ENCODE results near the gene BZW2.
"Not testable (repeated sequence)": the region's sequence is repeated elsewhere in the genome, so short reads cannot be mapped to it uniquely, and the experiment has no call there.

Gene BZW2

GRCh38 chr7:16646472-16647072, 591 bp downstream of the BZW2 start:
- peak in 2 of 4 experiments; percentile 16 to 22 for DNase-seq

- no peak for DNase-seq
These were observed 1.5 kb downstream of the BZW2 start for GRCh38 chr7:16647435-16647960.

- DNase-seq = no peak
These were observed 2.6 kb downstream of the BZW2 start for GRCh38 chr7:16648551-16648950.

DNA sequence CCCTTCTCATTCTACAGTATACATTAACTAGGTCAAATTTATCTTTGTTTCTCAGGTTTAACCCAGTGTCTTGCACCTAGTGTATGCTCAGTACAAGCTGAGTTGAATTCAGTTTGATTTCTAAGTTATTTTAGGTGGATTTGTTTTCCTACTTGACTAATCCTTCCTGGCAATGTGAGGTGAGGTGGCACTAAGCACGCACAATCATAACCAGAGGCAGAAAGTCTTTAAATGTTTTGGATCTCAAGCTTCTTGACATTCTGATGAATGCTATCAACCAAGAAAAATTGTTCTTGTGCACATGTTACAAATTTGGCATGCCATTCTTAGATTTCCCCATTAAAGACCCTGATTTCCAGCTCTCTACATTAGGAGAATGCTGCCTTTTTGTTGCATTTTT, 3.2 kb downstream of the BZW2 start:
- DNase-seq = no peak

DNA sequence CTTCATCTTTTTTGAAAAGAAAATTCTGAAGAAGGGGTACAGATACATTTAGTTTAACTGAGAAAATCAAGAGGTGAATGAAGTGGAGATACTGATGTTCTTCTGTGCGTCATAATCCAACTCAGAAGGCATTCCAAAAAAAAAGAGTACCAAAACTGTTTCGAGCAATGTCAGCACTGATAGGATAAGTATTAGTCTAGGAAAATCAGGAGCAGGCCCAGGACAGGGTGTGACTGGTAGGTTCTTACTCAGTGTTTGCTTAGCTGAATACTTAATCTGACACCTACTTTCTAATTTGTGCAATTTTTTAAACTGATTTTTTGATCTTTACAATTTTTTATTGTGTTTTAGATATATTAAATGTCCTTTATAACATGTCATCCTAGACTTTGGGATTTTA, 4.3 kb downstream of the BZW2 start:
- no peak for DNase-seq

DNA sequence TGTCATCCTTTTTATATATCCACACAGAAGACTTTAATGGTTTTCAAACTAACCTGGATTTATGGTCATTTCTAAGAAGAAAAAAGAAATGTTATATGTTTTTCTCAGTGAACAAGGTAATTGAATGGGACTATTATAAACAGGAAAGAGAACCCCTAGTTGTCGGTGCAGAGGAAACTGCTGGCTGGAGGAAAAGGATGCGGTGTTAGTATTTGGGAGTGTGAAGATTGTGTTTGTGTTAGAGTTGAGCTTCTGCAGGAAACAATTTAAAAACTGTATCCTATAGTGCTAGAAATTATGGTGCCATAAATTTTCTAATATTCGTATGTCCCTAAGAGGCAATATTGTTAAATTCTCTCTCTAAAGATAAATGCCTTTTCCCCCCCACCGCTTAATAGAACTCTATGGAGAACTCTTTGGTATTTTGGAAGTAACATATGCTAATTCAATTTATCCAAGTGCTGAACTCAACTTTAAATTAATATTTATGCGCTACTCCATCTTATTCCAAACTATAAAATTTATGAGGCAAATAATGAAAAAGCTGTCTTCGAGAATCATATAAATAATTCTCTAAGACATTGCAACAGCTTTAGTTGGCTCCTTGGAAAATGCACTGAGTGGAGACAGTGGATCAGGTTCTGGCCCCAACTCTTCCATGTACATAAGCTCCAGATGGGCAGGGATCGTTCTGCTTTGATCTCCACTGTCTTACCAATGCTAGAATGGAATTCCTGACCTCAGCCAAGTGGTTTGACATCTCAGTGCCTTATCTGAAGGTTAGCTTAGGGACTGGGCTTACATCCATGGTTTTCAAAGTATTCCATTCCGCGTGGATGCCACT, 5.6 kb downstream of the BZW2 start:
- DNase-seq = no peak

- DNase-seq = no peak
These were observed 6.2 kb downstream of the BZW2 start for GRCh38 chr7:16652240-16652583.

DNA sequence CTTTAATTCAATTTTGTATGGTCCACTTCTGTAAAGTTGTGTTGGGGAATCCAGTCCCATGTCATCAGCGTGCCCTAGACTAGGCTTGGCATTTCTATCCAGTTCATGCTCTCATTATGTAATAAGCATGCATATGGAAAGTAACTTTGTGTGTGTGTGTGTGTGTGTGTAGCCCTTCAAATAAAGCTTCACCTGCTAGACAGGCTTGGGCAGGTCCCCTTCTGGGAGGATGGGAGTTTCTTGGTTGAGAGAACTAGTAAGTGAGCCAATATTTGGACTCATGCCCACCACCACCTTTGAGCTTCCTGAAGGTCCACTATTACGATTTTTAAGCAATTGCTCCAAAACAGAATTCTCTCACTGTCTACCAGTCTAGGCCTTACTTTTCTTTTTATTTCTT, 6.9 kb downstream of the BZW2 start:
- no peak for DNase-seq

DNA sequence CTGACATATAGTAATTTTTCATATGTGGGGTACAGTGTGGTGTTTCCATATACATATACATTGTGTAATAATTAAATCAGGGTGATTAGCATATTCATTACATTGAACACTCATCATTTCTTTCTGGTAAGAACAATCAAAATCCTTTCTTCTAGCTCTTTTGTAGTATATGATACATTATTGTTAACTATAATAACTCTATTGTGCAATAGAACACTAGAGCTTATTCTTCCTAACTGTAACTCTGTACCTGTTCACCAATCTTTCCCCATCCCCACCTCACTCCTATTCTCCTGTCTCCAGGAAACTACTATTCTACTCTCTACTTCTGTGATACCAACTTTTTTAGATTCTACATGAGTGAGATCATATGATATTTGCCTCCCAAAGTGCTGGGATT, 9.4 kb downstream of the BZW2 start:
- DNase-seq = no peak

GRCh38 chr7:16656141-16656540, 10.2 kb downstream of the BZW2 start:
- DNase-seq = no peak

GRCh38 chr7:16657656-16658279, 11.8 kb downstream of the BZW2 start:
- no peak for DNase-seq

- DNase-seq = not testable (repeated sequence)
These were observed 14.0 kb downstream of the BZW2 start for GRCh38 chr7:16659854-16660497.

GRCh38 chr7:16660702-16661464, 14.9 kb downstream of the BZW2 start:
- DNase-seq = no peak

GRCh38 chr7:16661924-16662323, 15.9 kb downstream of the BZW2 start:
- no peak for DNase-seq

DNA sequence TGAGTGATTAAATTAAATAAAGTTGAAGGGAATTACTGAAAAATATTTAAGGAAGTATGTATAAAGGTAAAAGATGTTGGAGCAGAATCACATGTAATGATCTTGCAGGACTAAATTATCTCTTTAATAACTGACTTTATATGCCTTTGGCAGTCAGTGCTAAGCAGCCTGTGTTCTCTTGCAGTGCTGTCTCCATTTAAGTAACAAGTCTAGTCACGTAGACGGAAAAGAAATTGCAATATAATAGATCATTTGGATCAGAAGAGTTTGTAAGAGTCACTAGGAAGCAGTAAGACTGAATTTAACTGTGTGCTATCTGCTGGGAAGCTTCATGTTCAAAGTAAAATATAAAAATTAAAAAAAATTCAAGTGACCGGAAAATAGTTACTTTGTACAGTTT, 21.4 kb downstream of the BZW2 start:
- no peak for DNase-seq

GRCh38 chr7:16668049-16668858, 22.3 kb downstream of the BZW2 start:
- no peak for DNase-seq

DNA sequence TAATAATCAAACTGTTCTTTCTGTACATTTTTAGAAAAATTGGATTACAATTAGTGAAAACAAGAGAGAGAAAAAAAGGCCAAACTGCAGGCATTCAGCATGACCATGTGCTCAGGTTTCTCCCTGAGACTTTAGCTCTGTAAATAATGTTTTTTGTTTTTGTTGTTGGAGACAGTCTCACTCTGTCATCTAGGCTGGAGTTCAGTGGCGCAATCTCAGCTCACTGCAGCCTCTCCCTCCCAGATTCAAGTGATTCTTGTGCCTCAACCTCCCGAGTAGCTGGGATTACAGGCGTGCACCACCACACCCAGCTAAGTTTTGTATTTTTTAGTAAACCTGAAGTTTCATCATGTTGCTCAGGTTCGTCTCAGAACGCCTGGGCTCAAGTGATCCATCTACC, 23.0 kb downstream of the BZW2 start:
- no peak for DNase-seq

GRCh38 chr7:16669581-16669980, 23.6 kb downstream of the BZW2 start:
- no peak for DNase-seq

DNA sequence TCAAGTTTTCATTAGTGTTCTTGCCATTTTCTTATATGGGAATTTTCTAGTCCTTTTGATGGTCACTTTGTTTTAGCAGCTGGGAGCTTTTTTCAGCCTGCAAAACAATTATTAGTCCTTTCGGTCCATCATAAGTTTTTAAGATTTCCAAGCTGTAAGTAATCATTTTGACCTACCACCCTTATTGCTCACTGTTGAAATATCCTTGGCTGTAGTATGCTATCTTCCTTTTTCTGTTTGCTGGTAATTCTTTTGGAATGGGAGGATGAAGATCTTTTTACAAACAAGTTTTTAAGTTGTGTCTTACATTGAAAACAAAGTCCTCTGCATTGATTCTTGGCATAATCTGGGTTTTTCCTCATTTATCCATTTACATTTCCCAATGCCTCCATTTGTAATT, 24.0 kb downstream of the BZW2 start:
- no peak for DNase-seq

- DNase-seq = no peak
These were observed 24.9 kb downstream of the BZW2 start for GRCh38 chr7:16670731-16671344.

DNA sequence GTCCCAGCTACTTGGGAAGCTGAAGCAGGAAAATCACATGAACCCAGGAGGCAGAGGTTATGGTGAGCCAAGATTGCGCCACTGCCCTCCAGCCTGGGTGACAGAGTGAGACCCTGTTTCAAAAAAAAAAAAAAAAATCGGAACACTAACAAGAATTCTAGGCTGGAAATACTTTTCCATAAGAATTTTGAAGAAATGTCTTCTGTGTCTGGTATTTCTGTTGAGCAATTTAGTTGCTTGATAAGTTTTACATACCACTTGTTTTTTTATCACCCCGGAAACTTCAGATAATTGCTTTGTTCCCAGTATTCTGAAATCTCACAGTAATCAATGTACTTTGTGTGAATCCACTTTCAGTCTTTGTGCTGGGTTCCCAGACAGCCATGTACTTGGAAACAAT, 25.8 kb downstream of the BZW2 start:
- no peak for DNase-seq

Measured in activated CD4-positive, CD25-positive, alpha-beta regulatory T cell (primary cell).